Nephron progenitor cell (in vitro differentiated cells): ENCODE results near the gene KIF26B.
A peak's percentile ranks its signal among the peaks of the same experiment; 100 is the strongest.

ENCODE experiments used
- DNase-seq: peaks from one replicate; pipeline ENCODE4 v3.0.0; 2021
- H3K27ac Mint-ChIP-seq: 2 replicates; pipeline ENCODE4 v1.8.0; 2021; ENCODE audit warnings: mild to moderate bottlenecking, moderate library complexity, mixed read lengths
- H3K27me3 Mint-ChIP-seq: 2 replicates; pipeline ENCODE4 v1.8.0; 2021; ENCODE audit warnings: mild to moderate bottlenecking, low read depth, mixed read lengths; ENCODE audit not compliant: poor library complexity
- H3K36me3 Mint-ChIP-seq: 2 replicates; pipeline ENCODE4 v1.8.0; 2021; ENCODE audit warnings: low read depth, mixed read lengths
- H3K4me1 Mint-ChIP-seq: 2 replicates; pipeline ENCODE4 v1.8.0; 2021; ENCODE audit warnings: mixed read lengths
- H3K4me3 Mint-ChIP-seq: 2 replicates; pipeline ENCODE4 v1.8.0; 2021; ENCODE audit warnings: mild to moderate bottlenecking, moderate library complexity, mixed read lengths
- H3K9me3 Mint-ChIP-seq: 2 replicates; pipeline ENCODE4 v1.8.0; 2021; ENCODE audit warnings: mild to moderate bottlenecking, moderate library complexity, mixed read lengths
- TF ChIP-seq, protein P1 (sequence below): fragments of 200-600 bp; sonication (generic); IDR thresholded peaks from 2 replicates; pipeline ENCODE4 v1.5.0; 2021; ENCODE audit warnings: antibody characterized with exemption

KIF26B gene

GRCh38 chr1:245212221-245212710, 57.5 kb downstream of the KIF26B start:
- Mint-ChIP-seq H3K36me3 (peaks cover 27% of the 10 kb centered on the region), H3K4me3 (no peak overlapping the region), H3K9me3 (peaks cover 15% of the 10 kb centered on the region), H3K27me3 (no peaks in the 10 kb centered on the region), H3K27ac (peak overlapping the region; percentile 93), H3K4me1 (peaks cover 65% of the 10 kb centered on the region)
- TF ChIP-seq, protein P1, sequence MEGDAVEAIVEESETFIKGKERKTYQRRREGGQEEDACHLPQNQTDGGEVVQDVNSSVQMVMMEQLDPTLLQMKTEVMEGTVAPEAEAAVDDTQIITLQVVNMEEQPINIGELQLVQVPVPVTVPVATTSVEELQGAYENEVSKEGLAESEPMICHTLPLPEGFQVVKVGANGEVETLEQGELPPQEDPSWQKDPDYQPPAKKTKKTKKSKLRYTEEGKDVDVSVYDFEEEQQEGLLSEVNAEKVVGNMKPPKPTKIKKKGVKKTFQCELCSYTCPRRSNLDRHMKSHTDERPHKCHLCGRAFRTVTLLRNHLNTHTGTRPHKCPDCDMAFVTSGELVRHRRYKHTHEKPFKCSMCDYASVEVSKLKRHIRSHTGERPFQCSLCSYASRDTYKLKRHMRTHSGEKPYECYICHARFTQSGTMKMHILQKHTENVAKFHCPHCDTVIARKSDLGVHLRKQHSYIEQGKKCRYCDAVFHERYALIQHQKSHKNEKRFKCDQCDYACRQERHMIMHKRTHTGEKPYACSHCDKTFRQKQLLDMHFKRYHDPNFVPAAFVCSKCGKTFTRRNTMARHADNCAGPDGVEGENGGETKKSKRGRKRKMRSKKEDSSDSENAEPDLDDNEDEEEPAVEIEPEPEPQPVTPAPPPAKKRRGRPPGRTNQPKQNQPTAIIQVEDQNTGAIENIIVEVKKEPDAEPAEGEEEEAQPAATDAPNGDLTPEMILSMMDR, result no peak
- DNase-seq, result no peak

DNA sequence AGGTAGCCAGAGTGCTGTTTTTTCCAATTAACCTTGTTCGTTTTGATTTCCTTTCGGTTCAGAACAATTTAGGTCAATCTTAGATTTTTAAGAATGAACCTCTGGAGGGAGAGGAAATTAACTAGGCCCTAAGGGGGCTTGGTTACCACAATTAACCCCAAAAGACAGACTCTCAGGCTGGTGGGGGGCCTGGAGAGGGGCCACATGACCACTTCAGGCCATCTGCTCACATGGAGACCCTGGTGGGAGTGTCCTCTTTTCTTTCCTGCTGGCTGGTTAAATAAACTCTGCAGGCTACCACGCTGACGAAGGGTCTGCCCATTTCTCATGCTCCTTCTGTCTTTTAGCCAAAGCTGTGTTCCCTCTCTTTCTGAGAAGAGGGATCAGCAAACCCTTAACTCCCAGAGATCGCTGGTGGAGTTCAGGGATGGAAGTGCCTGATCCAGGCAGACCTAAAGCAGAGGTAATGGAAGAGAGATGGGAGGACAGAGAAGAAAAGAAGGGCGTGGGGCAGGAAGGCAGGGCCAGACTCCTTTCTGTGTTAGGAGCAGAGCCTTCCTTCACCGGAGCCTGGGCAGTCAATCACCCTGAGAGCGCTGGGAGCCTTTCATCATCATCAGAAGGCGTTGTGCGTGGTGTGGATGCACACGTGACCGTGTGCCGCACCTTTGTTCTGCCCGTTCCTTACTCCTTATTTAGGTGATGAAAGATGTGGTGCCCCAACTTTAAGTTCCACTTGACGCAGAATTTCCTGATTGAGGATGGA, 58.5 kb downstream of the KIF26B start:
- H3K4me1 Mint-ChIP-seq, result peaks cover 75% of the 10 kb centered on the region
- H3K9me3 Mint-ChIP-seq, result peaks cover 5% of the 10 kb centered on the region
- DNase-seq, result no peak
- H3K4me3 Mint-ChIP-seq, result no peak overlapping the region
- no peaks in the 10 kb centered on the region for H3K27me3 Mint-ChIP-seq
- TF ChIP-seq, protein P1, result no peak
- peak overlapping the region; percentile 98 for H3K27ac Mint-ChIP-seq
- H3K36me3 Mint-ChIP-seq, result peaks cover 18% of the 10 kb centered on the region

DNA sequence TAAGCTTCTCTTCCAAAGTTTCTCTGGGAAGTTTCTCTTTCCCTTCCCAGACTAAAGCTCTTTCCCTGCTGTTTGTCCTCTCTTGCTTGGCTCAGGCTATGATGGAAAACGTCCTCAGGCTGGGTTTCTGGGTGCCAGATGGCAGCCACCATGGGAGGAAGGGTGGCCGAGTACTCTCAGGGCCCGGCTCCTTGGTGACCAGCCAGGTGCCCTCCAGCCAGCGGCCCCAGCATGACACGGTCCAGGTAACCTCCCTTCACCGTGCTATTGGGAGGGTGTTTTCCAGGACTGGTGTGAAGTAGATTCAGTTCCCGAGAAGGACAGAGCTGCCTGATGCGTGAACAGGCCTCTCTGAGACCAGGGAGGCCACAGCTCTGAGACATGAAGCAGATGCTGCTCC, 60.3 kb downstream of the KIF26B start:
- TF ChIP-seq, protein P1, result no peak
- H3K27me3 Mint-ChIP-seq, result no peaks in the 10 kb centered on the region
- H3K9me3 Mint-ChIP-seq, result no peaks in the 10 kb centered on the region
- peaks cover 11% of the 10 kb centered on the region for H3K36me3 Mint-ChIP-seq
- no peak for DNase-seq
- peaks cover 77% of the 10 kb centered on the region for H3K4me1 Mint-ChIP-seq
- peak overlapping the region; percentile 57 for H3K27ac Mint-ChIP-seq
- no peak overlapping the region for H3K4me3 Mint-ChIP-seq

DNA sequence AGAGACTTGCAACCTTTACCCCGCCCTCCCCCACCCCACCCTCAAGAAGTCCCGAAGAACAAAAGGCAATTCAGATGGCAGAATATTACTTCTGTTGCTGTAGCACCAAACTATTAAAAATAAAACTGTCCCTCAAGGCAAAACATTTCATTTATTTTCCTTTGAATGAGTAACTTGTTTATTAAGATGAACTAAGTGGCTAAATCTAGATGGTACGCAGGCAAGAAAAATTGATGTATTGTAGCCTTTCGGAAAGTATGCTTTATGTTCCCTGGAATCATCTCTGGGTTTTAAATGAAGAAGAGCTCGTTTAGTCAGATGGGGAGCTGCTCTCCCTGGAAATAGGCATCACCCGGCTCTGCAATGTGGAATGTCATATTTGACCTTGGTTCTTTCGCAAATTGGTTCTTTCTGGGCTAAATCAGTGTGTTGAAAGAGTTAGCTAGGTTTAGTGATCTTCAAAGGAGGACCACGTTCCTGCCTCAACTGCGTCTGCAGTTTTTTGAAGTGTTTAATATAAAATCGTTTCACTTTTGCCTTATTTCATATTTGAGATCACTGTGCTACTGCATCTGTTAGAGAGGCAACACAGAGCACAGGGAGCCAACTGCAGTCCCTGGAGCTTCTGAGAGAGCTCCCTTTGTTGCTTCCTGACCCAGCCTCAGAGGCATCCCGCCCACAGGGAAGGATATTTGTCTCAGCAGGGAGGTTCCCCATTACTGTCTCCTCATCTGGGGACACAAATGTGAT, 61.8 kb downstream of the KIF26B start:
- peaks cover 84% of the 10 kb centered on the region for H3K4me1 Mint-ChIP-seq
- no peak for DNase-seq

GRCh38 chr1:245217853-245218608, 63.2 kb downstream of the KIF26B start:
- H3K27me3 Mint-ChIP-seq, result no peaks in the 10 kb centered on the region
- H3K4me3 Mint-ChIP-seq, result no peak overlapping the region
- peak overlapping the region; percentile 76 for H3K27ac Mint-ChIP-seq
- TF ChIP-seq, protein P1, result no peak
- H3K9me3 Mint-ChIP-seq, result no peaks in the 10 kb centered on the region
- H3K4me1 Mint-ChIP-seq, result peaks cover 91% of the 10 kb centered on the region
- no peak for DNase-seq
- peaks cover 7% of the 10 kb centered on the region for H3K36me3 Mint-ChIP-seq

More for the DNA sequence above, 61.8 kb downstream of the KIF26B start:
- no peaks in the 10 kb centered on the region for H3K9me3 Mint-ChIP-seq
- peaks cover 11% of the 10 kb centered on the region for H3K36me3 Mint-ChIP-seq
- H3K4me3 Mint-ChIP-seq, result peak overlapping the region; percentile 4
- peak overlapping the region; percentile 62 for H3K27ac Mint-ChIP-seq
- TF ChIP-seq, protein P1, result no peak
- H3K27me3 Mint-ChIP-seq, result no peaks in the 10 kb centered on the region
